SK-N-SH (cell line): Measurements from ENCODE around the gene ZMAT5. TPM values are rescaled to one million over a fixed set of nuclear protein-coding genes. Genes with fewer than 3 reads are reported as not detected.

Experiments
- CTCF ChIA-PET: fragments of 300-600, 350-600 bp; formaldehyde crosslinking; extraction: SDS; loops from one replicate; lab custom pipeline; 2021; lab: Yijun Ruan, JAX
- POLR2A ChIA-PET: fragments of 350-600 bp; sonication (Branson Sonifier 250); formaldehyde crosslinking; extraction: SDS; loops from one replicate; lab custom pipeline; 2020; ENCODE audit warnings: antibody characterized with exemption, inconsistent platforms; lab: Yijun Ruan, JAX
- DNase-seq: peaks from one replicate; pipeline ENCODE4 v3.0.0; 2012
- H2AFZ ChIP-seq: fragments of 200-600 bp; sonication (generic); 2 replicates; pipeline ENCODE4 v1.8.1; 2016; ENCODE audit warnings: antibody characterized with exemption, mild to moderate bottlenecking, low read depth
- H3F3A ChIP-seq: fragments of 200-600 bp; sonication (generic); replicated peaks from 2 replicates; pipeline ENCODE3; 2016; ENCODE audit warnings: antibody characterized with exemption, mild to moderate bottlenecking; ENCODE audit not compliant: insufficient read depth
- H3K27ac ChIP-seq, 2 experiments: fragments of 200-500 bp in 1 of 2; fragments of 200-600 bp in 1 of 2; sonication (Bioruptor generic) in 1 of 2; sonication (generic), shearing (Covaris generic) in 1 of 2; 2 replicates each; pipeline versions ENCODE4 v1.5.1 to v1.6.1; 2014 to 2016; ENCODE audit warnings: low read depth in 2 of 2, inconsistent platforms in 1 of 2, low read length in 1 of 2, mild to moderate bottlenecking in 1 of 2, mixed read lengths in 1 of 2
- H3K27me3 ChIP-seq: fragments of 200-600 bp; sonication (generic), shearing (Covaris generic); 2 replicates; pipeline ENCODE4 v1.6.1; 2016; ENCODE audit warnings: mixed run types; ENCODE audit not compliant: insufficient read depth
- H3K36me3 ChIP-seq, 2 experiments: fragments of 200-500 bp in 1 of 2; fragments of 200-600 bp in 1 of 2; sonication (Bioruptor generic) in 1 of 2; sonication (generic) in 1 of 2; replicated peaks in 1 of 2; 2 replicates each; pipeline versions ENCODE3 to v1.5.1; 2014 to 2016; ENCODE audit warnings: low read length in 1 of 2, mild to moderate bottlenecking in 1 of 2; ENCODE audit not compliant: insufficient read depth in 2 of 2, control insufficient read depth in 1 of 2
- H3K4me1 ChIP-seq, 2 experiments: fragments of 200-500 bp in 1 of 2; fragments of 200-600 bp in 1 of 2; sonication (Bioruptor generic) in 1 of 2; sonication (generic), shearing (Covaris generic) in 1 of 2; 2 replicates each; pipeline versions ENCODE4 v1.5.1 to v1.6.1; 2014 to 2016; ENCODE audit warnings: low read depth in 1 of 2, low read length in 1 of 2, mixed run types in 1 of 2; ENCODE audit not compliant: insufficient read depth in 2 of 2, control insufficient read depth in 1 of 2
- H3K4me2 ChIP-seq: fragments of 200-600 bp; sonication (generic), shearing (Covaris generic); 2 replicates; pipeline ENCODE4 v1.6.1; 2017; ENCODE audit warnings: mixed run types
- H3K4me3 ChIP-seq, 2 experiments: fragments of 200-500 bp in 1 of 2; fragments of 200-600 bp in 1 of 2; sonication (Bioruptor generic) in 1 of 2; sonication (generic), shearing (Covaris generic) in 1 of 2; 2 replicates each; pipeline versions ENCODE4 v1.5.1 to v1.8.1; 2014 to 2016; ENCODE audit warnings: low read depth in 2 of 2, inconsistent platforms in 1 of 2, low read length in 1 of 2, mild to moderate bottlenecking in 1 of 2, mixed read lengths in 1 of 2, moderate library complexity in 1 of 2
- H3K79me2 ChIP-seq: fragments of 200-600 bp; sonication (generic); 2 replicates; pipeline ENCODE4 v1.8.1; 2017; ENCODE audit warnings: mild to moderate bottlenecking; ENCODE audit not compliant: insufficient read depth
- H3K9ac ChIP-seq: fragments of 200-600 bp; sonication (generic); 2 replicates; pipeline ENCODE4 v1.6.1; 2017; ENCODE audit warnings: mixed run types
- H3K9me2 ChIP-seq: fragments of 200-600 bp; sonication (generic); 2 replicates; pipeline ENCODE4 v1.6.1; 2017; ENCODE audit warnings: mixed run types
- H3K9me3 ChIP-seq: fragments of 200-600 bp; sonication (generic); 2 replicates; pipeline ENCODE4 v1.6.1; 2017; ENCODE audit warnings: mixed run types, mild to moderate bottlenecking, moderate library complexity
- H4K20me1 ChIP-seq: fragments of 200-600 bp; sonication (generic); 2 replicates; pipeline ENCODE4 v1.6.1; 2017; ENCODE audit warnings: mild to moderate bottlenecking, mixed run types; ENCODE audit not compliant: insufficient read depth
- ELF1 ChIP-seq: IDR thresholded peaks from 2 replicates; pipeline ENCODE4 v1.4.0; 2012
- FOXJ3 ChIP-seq: sonication (generic); formaldehyde crosslinking; IDR thresholded peaks from 2 replicates; pipeline ENCODE4 v1.5.1; 2020; ENCODE audit warnings: mild to moderate bottlenecking, missing genetic modification reagents
- MEF2A ChIP-seq: IDR thresholded peaks from 2 replicates; pipeline ENCODE4 v1.4.0; 2012; ENCODE audit warnings: low read depth, borderline replicate concordance
- NFIC ChIP-seq: IDR thresholded peaks from 2 replicates; pipeline ENCODE4 v1.4.0; 2012; ENCODE audit warnings: borderline replicate concordance
- NRF1 ChIP-seq: IDR thresholded peaks from 2 replicates; pipeline ENCODE4 v1.6.1; 2012; ENCODE audit warnings: low read depth, mild to moderate bottlenecking, low read length
- POLR2AphosphoS5 ChIP-seq: IDR thresholded peaks from 2 replicates; pipeline ENCODE4 v1.6.1; 2012; ENCODE audit warnings: low read depth, low read length
- RAD21 ChIP-seq: IDR thresholded peaks from 2 replicates; pipeline ENCODE4 v1.6.1; 2012; ENCODE audit warnings: mild to moderate bottlenecking, low read length
- RCOR1 ChIP-seq: fragments of 150-350 bp; IDR thresholded peaks from 2 replicates; pipeline ENCODE4 v1.6.1; 2017; ENCODE audit warnings: antibody characterized with exemption, low read length
- RFX5 ChIP-seq: IDR thresholded peaks from 2 replicates; pipeline ENCODE4 v1.6.1; 2012; ENCODE audit warnings: mild to moderate bottlenecking, improper control_type of control experiment, low read length
- RXRA ChIP-seq: IDR thresholded peaks from 2 replicates; pipeline ENCODE4 v1.4.0; 2012; ENCODE audit warnings: low read depth, mild to moderate bottlenecking, borderline replicate concordance
- TCF12 ChIP-seq: IDR thresholded peaks from 2 replicates; pipeline ENCODE4 v1.4.0; 2012
- WGBS: methylation state at CpG from one replicate; pipeline ENCODE4 v1.1.6; 2017; ENCODE audit warnings: low lambda C conversion rate; 5-methylcytosine and 5-hydroxymethylcytosine counted together
- polyA plus RNA-seq, 3 experiments: library from polyadenylated mRNA; depleted of rRNA; stranded (reverse); fragments of >200 nt; gene quantifications; 2 replicates each; pipeline ENCODE4 v1.2.3, GENCODE V29; 2012
- TF ChIP-seq, protein P1 (sequence below): fragments of 150-350 bp; IDR thresholded peaks from 2 replicates; pipeline ENCODE4 v1.6.1; 2016; ENCODE audit warnings: mild to moderate bottlenecking, low read depth, low read length
- TF ChIP-seq, protein P2 (sequence below): IDR thresholded peaks from 2 replicates; pipeline ENCODE4 v1.6.1; 2012; ENCODE audit warnings: mild to moderate bottlenecking, low read depth, low read length, moderate library complexity

ZMAT5 gene
- polyA plus RNA-seq, 1 of the 3 experiments (the other 2 are of a cell fraction) = 35.0 TPM

DNA sequence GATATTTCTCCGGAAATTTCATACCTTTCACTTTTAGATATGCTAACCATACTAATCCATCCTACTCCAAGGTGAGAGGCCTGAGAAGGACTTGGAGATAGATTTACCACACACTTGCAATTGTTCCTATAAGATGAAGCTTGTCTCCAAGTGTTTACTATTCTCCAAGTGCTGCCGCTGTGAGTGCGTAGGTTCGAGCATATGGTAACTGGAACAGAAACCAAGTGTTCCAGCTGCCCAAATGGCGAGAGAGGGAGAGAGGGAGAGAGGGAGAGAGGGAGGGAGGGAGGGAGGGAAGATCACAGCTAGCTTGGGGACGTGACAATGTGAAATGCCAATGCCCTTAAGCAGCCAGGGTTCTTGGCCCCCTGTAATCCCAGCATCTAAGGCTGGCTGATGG lies 49.7 kb upstream of the ZMAT5 start (continued):
- TF ChIP-seq NFIC (no peak), RCOR1 (no peak), RFX5 (no peak), TCF12 (no peak)

DNA sequence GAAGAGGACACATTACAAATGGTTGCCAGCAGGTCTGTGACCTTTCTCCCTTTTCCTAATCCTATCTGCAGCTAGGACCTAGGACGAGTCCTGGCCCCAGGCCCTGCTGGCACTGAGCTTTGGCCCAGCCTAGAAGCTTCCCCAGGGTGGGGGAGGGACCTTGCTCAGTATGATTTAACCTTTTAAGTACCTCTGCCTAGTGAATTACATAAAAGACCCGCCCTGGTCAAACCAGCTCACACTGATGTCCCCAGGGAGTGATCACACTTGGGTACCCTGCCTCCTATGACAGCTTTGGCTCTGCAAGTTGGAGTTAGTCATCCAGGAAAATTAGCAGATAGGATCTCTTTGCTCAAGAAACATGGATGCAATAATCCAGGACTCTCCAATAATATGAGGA lies 49.3 kb upstream of the ZMAT5 start:
- no peaks in the 10 kb centered on the region for H3K9me3 ChIP-seq
- 82% methylated on average over 2 of the region's 2 CpGs for WGBS
- no peaks in the 10 kb centered on the region for H3K79me2 ChIP-seq
- no peak overlapping the region for H3K27ac ChIP-seq
- peaks cover 30 to 55% of the 10 kb centered on the region in 2 experiments for H3K36me3 ChIP-seq
- no peak overlapping the region for H2AFZ ChIP-seq
- no peaks in the 10 kb centered on the region for H3K27me3 ChIP-seq
- no peaks in the 10 kb centered on the region for H3K9me2 ChIP-seq
- H3K4me1 ChIP-seq = peaks cover 0 to 3% of the 10 kb centered on the region in 2 experiments; a peak in 1 of 4 replicates
- no peak overlapping the region for H3K4me2 ChIP-seq
- H3K9ac ChIP-seq = no peak overlapping the region
- no peak for TF ChIP-seq RFX5
- TF ChIP-seq RXRA = no peak
- no peak for TF ChIP-seq RAD21
- no peak for TF ChIP-seq POLR2AphosphoS5
- no peak for TF ChIP-seq FOXJ3
- TF ChIP-seq MEF2A = no peak
- TF ChIP-seq, protein P1, sequence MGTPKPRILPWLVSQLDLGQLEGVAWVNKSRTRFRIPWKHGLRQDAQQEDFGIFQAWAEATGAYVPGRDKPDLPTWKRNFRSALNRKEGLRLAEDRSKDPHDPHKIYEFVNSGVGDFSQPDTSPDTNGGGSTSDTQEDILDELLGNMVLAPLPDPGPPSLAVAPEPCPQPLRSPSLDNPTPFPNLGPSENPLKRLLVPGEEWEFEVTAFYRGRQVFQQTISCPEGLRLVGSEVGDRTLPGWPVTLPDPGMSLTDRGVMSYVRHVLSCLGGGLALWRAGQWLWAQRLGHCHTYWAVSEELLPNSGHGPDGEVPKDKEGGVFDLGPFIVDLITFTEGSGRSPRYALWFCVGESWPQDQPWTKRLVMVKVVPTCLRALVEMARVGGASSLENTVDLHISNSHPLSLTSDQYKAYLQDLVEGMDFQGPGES = no peak
- TF ChIP-seq, protein P2, sequence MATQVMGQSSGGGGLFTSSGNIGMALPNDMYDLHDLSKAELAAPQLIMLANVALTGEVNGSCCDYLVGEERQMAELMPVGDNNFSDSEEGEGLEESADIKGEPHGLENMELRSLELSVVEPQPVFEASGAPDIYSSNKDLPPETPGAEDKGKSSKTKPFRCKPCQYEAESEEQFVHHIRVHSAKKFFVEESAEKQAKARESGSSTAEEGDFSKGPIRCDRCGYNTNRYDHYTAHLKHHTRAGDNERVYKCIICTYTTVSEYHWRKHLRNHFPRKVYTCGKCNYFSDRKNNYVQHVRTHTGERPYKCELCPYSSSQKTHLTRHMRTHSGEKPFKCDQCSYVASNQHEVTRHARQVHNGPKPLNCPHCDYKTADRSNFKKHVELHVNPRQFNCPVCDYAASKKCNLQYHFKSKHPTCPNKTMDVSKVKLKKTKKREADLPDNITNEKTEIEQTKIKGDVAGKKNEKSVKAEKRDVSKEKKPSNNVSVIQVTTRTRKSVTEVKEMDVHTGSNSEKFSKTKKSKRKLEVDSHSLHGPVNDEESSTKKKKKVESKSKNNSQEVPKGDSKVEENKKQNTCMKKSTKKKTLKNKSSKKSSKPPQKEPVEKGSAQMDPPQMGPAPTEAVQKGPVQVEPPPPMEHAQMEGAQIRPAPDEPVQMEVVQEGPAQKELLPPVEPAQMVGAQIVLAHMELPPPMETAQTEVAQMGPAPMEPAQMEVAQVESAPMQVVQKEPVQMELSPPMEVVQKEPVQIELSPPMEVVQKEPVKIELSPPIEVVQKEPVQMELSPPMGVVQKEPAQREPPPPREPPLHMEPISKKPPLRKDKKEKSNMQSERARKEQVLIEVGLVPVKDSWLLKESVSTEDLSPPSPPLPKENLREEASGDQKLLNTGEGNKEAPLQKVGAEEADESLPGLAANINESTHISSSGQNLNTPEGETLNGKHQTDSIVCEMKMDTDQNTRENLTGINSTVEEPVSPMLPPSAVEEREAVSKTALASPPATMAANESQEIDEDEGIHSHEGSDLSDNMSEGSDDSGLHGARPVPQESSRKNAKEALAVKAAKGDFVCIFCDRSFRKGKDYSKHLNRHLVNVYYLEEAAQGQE = no peak
- TF ChIP-seq ELF1 = no peak
- TF ChIP-seq NRF1 = no peak
- CTCF ChIA-PET = interaction anchor here (0.8 to 1.2 kb wide), 3 partner anchors 189 to 273 kb away, joined by 3 to 4 read pairs (median 4); no protein-coding TSS in a partner anchor
- no peak overlapping the region for H3K4me3 ChIP-seq
- no peak for DNase-seq
- no peaks in the 10 kb centered on the region for H4K20me1 ChIP-seq
- H3F3A ChIP-seq = no peaks in the 10 kb centered on the region
- POLR2A ChIA-PET = interaction anchor here (0.7 kb wide), 1 partner anchor 34 kb away, joined by 3 read pairs; no protein-coding TSS in a partner anchor
